Endothelial cell of umbilical vein (primary cell): Measurements from ENCODE around the gene MCTP1. TPM values are rescaled to one million over a fixed set of nuclear protein-coding genes. Genes with fewer than 3 reads are reported as not detected.

Source experiments
- BruUV-seq: library from RNA; stranded (reverse); fragments of 400-500 nt; replicated peaks from 2 replicates; lab custom pipeline; 2021; lab: Mats Ljungman, UMichigan
- CTCF ChIA-PET: fragments of 300-600, 350-600 bp; sonication (Branson Sonifier 250); formaldehyde crosslinking; loops from one replicate; lab custom pipeline; 2021; ENCODE audit warnings: antibody characterized with exemption, inconsistent platforms; lab: Charles Lee
- POLR2A ChIA-PET: fragments of 300-600, 350-600 bp; sonication (Branson Sonifier 250); formaldehyde crosslinking; loops from one replicate; lab custom pipeline; 2021; ENCODE audit warnings: antibody characterized with exemption, inconsistent platforms; lab: Charles Lee
- DNase-seq: peaks from one replicate; pipeline ENCODE4 v3.0.0-alpha.2; 2011; ENCODE audit warnings: low read depth, low spot score
- FAIRE-seq: peaks from 2 replicates; lab custom pipeline; 2011; peaks lifted over from hg19 to GRCh38; lab: Jason Lieb, UNC
- H2AFZ ChIP-seq: 2 replicates; pipeline ENCODE4 v1.6.0; 2012; ENCODE audit warnings: low read depth, low read length, control low read depth, inconsistent platforms
- H3K27ac ChIP-seq: 2 replicates; pipeline ENCODE4 v1.5.1; 2011; ENCODE audit warnings: low read depth, mild to moderate bottlenecking, control low read depth, low read length, moderate library complexity; ENCODE audit not compliant: insufficient read depth
- H3K27me3 ChIP-seq, 2 experiments: 2 replicates each; pipeline versions ENCODE4 v1.6.0 to v1.6.1; 2011; ENCODE audit warnings: low read length in 2 of 2, mixed read lengths in 1 of 2; ENCODE audit not compliant: control insufficient read depth in 2 of 2, insufficient read depth in 2 of 2
- H3K36me3 ChIP-seq, 2 experiments: 2 replicates in 1 of 2; 3 replicates in 1 of 2; pipeline ENCODE4 v1.5.1; 2011; ENCODE audit warnings: low read length in 2 of 2, mild to moderate bottlenecking in 1 of 2, moderate library complexity in 1 of 2; ENCODE audit not compliant: control insufficient read depth in 2 of 2, insufficient read depth in 2 of 2; ENCODE audit errors: extremely low read depth in 1 of 2
- H3K4me1 ChIP-seq: 3 replicates; pipeline ENCODE4 v1.5.1; 2011; ENCODE audit warnings: mild to moderate bottlenecking, low read length; ENCODE audit not compliant: control insufficient read depth, insufficient read depth; ENCODE audit errors: extremely low read depth
- H3K4me2 ChIP-seq: 2 replicates; pipeline ENCODE4 v1.6.1; 2011; ENCODE audit warnings: low read length, control low read depth, mixed read lengths; ENCODE audit not compliant: insufficient read depth
- H3K4me3 ChIP-seq, 3 experiments: fragments of 200-600 bp in 1 of 3; sonication (generic), shearing (Covaris generic) in 1 of 3; replicated peaks in 1 of 3; 2 replicates each; pipeline ENCODE4 v1.5.1; 2011 to 2016; ENCODE audit warnings: control low read depth in 3 of 3, low read length in 3 of 3, mild to moderate bottlenecking in 2 of 3, inconsistent platforms in 1 of 3, low read depth in 1 of 3, moderate library complexity in 1 of 3; ENCODE audit not compliant: insufficient read depth in 1 of 3
- H3K79me2 ChIP-seq: 2 replicates; pipeline ENCODE4 v1.6.0; 2012; ENCODE audit warnings: low read length, inconsistent platforms; ENCODE audit not compliant: control insufficient read depth, insufficient read depth
- H3K9ac ChIP-seq: replicated peaks from 2 replicates; pipeline ENCODE3; 2011; ENCODE audit warnings: low read length, control low read depth; ENCODE audit not compliant: insufficient read depth; ENCODE audit errors: extremely low read depth
- H3K9me1 ChIP-seq: replicated peaks from 3 replicates; pipeline ENCODE4 v1.6.0; 2011; ENCODE audit warnings: mild to moderate bottlenecking, low read length; ENCODE audit not compliant: control insufficient read depth, insufficient read depth; ENCODE audit errors: extremely low read depth
- H3K9me3 ChIP-seq: replicated peaks from 2 replicates; pipeline ENCODE4 v1.5.1; 2012; ENCODE audit warnings: low read length, inconsistent platforms; ENCODE audit not compliant: control insufficient read depth, insufficient read depth
- H4K20me1 ChIP-seq: replicated peaks from 2 replicates; pipeline ENCODE3; 2011; ENCODE audit warnings: mild to moderate bottlenecking, low read length; ENCODE audit not compliant: control insufficient read depth, insufficient read depth; ENCODE audit errors: extremely low read depth
- EZH2 ChIP-seq: IDR thresholded peaks from 2 replicates; pipeline ENCODE4 v1.6.1; 2012; ENCODE audit warnings: borderline replicate concordance, low read depth, mild to moderate bottlenecking, moderate library complexity, low read length, inconsistent platforms; ENCODE audit not compliant: severe bottlenecking
- FOS ChIP-seq: IDR thresholded peaks from 2 replicates; pipeline ENCODE4 v1.6.1; 2011; ENCODE audit warnings: mild to moderate bottlenecking, low read length, moderate library complexity, borderline replicate concordance; ENCODE audit not compliant: insufficient read depth
- GATA2 ChIP-seq: IDR thresholded peaks from 2 replicates; pipeline ENCODE4 v1.7.0; 2011; ENCODE audit warnings: low read depth, mild to moderate bottlenecking, moderate library complexity, mixed read lengths, low read length; ENCODE audit not compliant: insufficient read length, insufficient read depth
- JUN ChIP-seq: IDR thresholded peaks from 2 replicates; pipeline ENCODE4 v1.6.1; 2011; ENCODE audit warnings: borderline replicate concordance, low read depth; ENCODE audit not compliant: insufficient read length, insufficient read depth
- MYC ChIP-seq: IDR thresholded peaks from one replicate; pipeline ENCODE4 v1.6.1; 2011; ENCODE audit warnings: mild to moderate bottlenecking, low read depth, low read length
- POLR2A ChIP-seq: IDR thresholded peaks from 2 replicates; pipeline ENCODE4 v1.6.1; 2012; ENCODE audit warnings: low read depth, mild to moderate bottlenecking, control low read depth, low read length
- POLR2AphosphoS5 ChIP-seq: IDR thresholded peaks from 2 replicates; pipeline ENCODE4 v1.6.1; 2012; ENCODE audit warnings: low read depth, mild to moderate bottlenecking, control low read depth, low read length, moderate library complexity; ENCODE audit not compliant: insufficient read depth
- dilution Hi-C: fragments of 300-500 bp; cut with MboI; formaldehyde crosslinking; loops from one replicate; pipeline ENCODE4 v1.15.0; 2019; ENCODE audit warnings: low sequenced_read_pairs; ENCODE audit not compliant: extremely low pct_ligation_motif_present
- intact Hi-C: fragments of 100-400 bp; cut with micrococcal nuclease; formaldehyde crosslinking; loops from one replicate; pipeline ENCODE4 v1.10.0; 2022
- polyA plus RNA-seq, 4 experiments: library from polyadenylated mRNA; depleted of rRNA in 3 of 4; stranded (reverse) in 3 of 4; unstranded in 1 of 4; fragments of >200 nt; gene quantifications; 2 replicates each; pipeline versions ENCODE4 v1.2.1 to v1.2.3, GENCODE V29; 2011 to 2012; ENCODE audit warnings: missing spikeins in 1 of 4
- total RNA-seq: library from RNA; stranded (reverse); gene quantifications from 2 replicates; pipeline ENCODE4 v1.2.3, GENCODE V29; 2021
- TF ChIP-seq, protein P1 (sequence below), 2 donors: IDR thresholded peaks; 1 replicate in 1 of 2; 2 replicates in 1 of 2; pipeline ENCODE4 v1.5.1; 2011; ENCODE audit warnings: low read length in 2 of 2, mild to moderate bottlenecking in 2 of 2, moderate library complexity in 2 of 2, control low read depth in 1 of 2, inconsistent platforms in 1 of 2, low read depth in 1 of 2; ENCODE audit not compliant: insufficient read depth in 1 of 2; ENCODE audit errors: extremely low read depth in 1 of 2
- TF ChIP-seq, protein P2 (sequence below): IDR thresholded peaks from 2 replicates; pipeline ENCODE4 v1.6.1; 2011; ENCODE audit not compliant: insufficient read depth, insufficient read length

The MCTP1 gene
- total and polyA plus RNA-seq, 2 donors (not counting 3 experiments of a cell fraction or from before 2014, with no cell fraction given) = 79.3 to 203 TPM

DNA sequence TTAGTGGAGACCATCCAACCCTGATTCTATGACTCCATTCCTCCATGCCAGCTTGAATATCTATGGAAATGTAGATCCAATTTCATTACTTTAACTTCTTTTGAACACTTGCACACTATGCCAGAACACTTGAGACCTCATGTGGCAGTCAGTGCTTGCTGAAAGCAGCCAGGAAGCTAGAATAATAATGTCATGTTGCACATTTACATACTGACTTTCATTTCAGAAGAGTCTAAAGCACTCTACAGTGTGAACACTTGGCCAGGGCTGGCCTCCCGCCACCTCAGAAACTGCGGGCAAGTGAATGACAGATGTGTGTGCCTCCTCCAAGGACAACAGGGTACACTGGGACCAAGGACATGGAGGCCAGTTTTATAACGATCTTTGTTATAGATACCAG is 569.1 kb downstream of the MCTP1 start:
- ChIA-PET POLR2A (no interaction called here), CTCF (no interaction called here)
- Histone ChIP-seq H3K9me3 (no peaks in the 10 kb centered on the region), H3K9me1 (no peaks in the 10 kb centered on the region), H3K27ac (no peak overlapping the region), H4K20me1 (no peaks in the 10 kb centered on the region), H3K4me1 (no peaks in the 10 kb centered on the region), H3K9ac (no peak overlapping the region), H2AFZ (no peak overlapping the region), H3K4me3 (no peak overlapping the region), H3K4me2 (no peak overlapping the region), H3K36me3 (peaks cover 0 to 3% of the 10 kb centered on the region in 2 experiments), H3K27me3 (no peaks in the 10 kb centered on the region), H3K79me2 (no peaks in the 10 kb centered on the region)
- no peak for DNase-seq
- no TSS peak for BruUV-seq
- dilution Hi-C loops = no loop called here
- intact Hi-C loops = no loop called here
- no peak for FAIRE-seq
- TF ChIP-seq, protein P1, sequence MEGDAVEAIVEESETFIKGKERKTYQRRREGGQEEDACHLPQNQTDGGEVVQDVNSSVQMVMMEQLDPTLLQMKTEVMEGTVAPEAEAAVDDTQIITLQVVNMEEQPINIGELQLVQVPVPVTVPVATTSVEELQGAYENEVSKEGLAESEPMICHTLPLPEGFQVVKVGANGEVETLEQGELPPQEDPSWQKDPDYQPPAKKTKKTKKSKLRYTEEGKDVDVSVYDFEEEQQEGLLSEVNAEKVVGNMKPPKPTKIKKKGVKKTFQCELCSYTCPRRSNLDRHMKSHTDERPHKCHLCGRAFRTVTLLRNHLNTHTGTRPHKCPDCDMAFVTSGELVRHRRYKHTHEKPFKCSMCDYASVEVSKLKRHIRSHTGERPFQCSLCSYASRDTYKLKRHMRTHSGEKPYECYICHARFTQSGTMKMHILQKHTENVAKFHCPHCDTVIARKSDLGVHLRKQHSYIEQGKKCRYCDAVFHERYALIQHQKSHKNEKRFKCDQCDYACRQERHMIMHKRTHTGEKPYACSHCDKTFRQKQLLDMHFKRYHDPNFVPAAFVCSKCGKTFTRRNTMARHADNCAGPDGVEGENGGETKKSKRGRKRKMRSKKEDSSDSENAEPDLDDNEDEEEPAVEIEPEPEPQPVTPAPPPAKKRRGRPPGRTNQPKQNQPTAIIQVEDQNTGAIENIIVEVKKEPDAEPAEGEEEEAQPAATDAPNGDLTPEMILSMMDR (IDR thresholded peaks at IDR 0.05; ENCODE audit: extremely low read depth in 1 of 2, insufficient read depth in 1 of 2, low read depth in 1 of 2, low read length in 2 of 2) = no peak
- TF ChIP-seq, protein P2, sequence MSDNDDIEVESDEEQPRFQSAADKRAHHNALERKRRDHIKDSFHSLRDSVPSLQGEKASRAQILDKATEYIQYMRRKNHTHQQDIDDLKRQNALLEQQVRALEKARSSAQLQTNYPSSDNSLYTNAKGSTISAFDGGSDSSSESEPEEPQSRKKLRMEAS = no peak
- no peak for TF ChIP-seq EZH2
- TF ChIP-seq POLR2A = no peak
- no peak for TF ChIP-seq JUN
- TF ChIP-seq MYC = no peak
- TF ChIP-seq FOS = no peak
- TF ChIP-seq GATA2 = no peak
- no peak for TF ChIP-seq POLR2AphosphoS5
